Coronary artery (tissue), 2 donors: ENCODE data around the gene TAGLN2.

ENCODE experiments used
- DNase-seq: peaks from one replicate; pipeline ENCODE4 v3.0.0-alpha.2; 2017; ENCODE audit warnings: low spot score
- H3K27ac ChIP-seq, 2 donors: fragments of 200-600 bp; sonication (generic); one replicate each; pipeline ENCODE4 v1.5.1; 2016 to 2019
- H3K4me3 ChIP-seq: fragments of 200-600 bp; sonication (generic); 2 replicates; pipeline ENCODE4 v1.5.1; 2016; ENCODE audit warnings: mild to moderate bottlenecking, moderate library complexity
- CTCF ChIP-seq: fragments of 200-600 bp; sonication (generic); IDR thresholded peaks from one replicate; pipeline ENCODE4 v1.5.1; 2019; ENCODE audit warnings: antibody characterized with exemption

Gene TAGLN2

GRCh38 chr1:159925719-159926078 lies 392 bp upstream of the TAGLN2 start:
- peak overlapping the region; percentile 95 to 100 for H3K27ac ChIP-seq
- no peak for TF ChIP-seq CTCF
- no peak for DNase-seq
- H3K4me3 ChIP-seq, result peak overlapping the region; percentile 87

- peak overlapping the region; percentile 95 to 100 for H3K27ac ChIP-seq
- TF ChIP-seq CTCF, result no peak
- H3K4me3 ChIP-seq, result peak overlapping the region; percentile 87
- peak; percentile 95 for DNase-seq
These were observed 1.1 kb downstream of the TAGLN2 start for GRCh38 chr1:159924025-159924790.

GRCh38 chr1:159923203-159924024 lies 1.9 kb downstream of the TAGLN2 start:
- DNase-seq, result peak; percentile 93
- H3K27ac ChIP-seq, result peak overlapping the region; percentile 95 to 100
- peak overlapping the region; percentile 87 for H3K4me3 ChIP-seq
- TF ChIP-seq CTCF, result no peak

GRCh38 chr1:159922511-159923202 lies 2.6 kb downstream of the TAGLN2 start:
- TF ChIP-seq CTCF, result no peak
- H3K4me3 ChIP-seq, result peak overlapping the region; percentile 87
- peak overlapping the region; percentile 95 to 100 for H3K27ac ChIP-seq
- DNase-seq, result no peak

GRCh38 chr1:159921700-159922504 lies 3.4 kb downstream of the TAGLN2 start:
- H3K27ac ChIP-seq, result peak overlapping the region; percentile 95 to 100
- no peak for TF ChIP-seq CTCF
- no peak for DNase-seq
- H3K4me3 ChIP-seq, result peak overlapping the region; percentile 87

GRCh38 chr1:159921251-159921650 lies 4.1 kb downstream of the TAGLN2 start:
- Histone ChIP-seq H3K27ac (peak overlapping the region; percentile 95 to 100), H3K4me3 (peak overlapping the region; percentile 87)
- no peak for TF ChIP-seq CTCF
- no peak for DNase-seq
